Hematopoietic multipotent progenitor cell treated with erythropoietin and hydrocortisone succinate and interleukin-3 and kit ligand, for 15 days (in vitro differentiated cells): ENCODE results near the gene PPP3CA.

ENCODE experiments used
- DNase-seq: peaks from one replicate; pipeline ENCODE4 v3.0.0-alpha.2; 2015; ENCODE audit warnings: low spot score

PPP3CA gene

GRCh38 chr4:101288365-101289145, 58.8 kb downstream of the PPP3CA start:
- DNase-seq, result no peak

GRCh38 chr4:101287324-101287723, 60.0 kb downstream of the PPP3CA start:
- DNase-seq, result no peak

GRCh38 chr4:101286663-101287062, 60.7 kb downstream of the PPP3CA start:
- no peak for DNase-seq

- DNase-seq, result no peak
Observed at GRCh38 chr4:101285985-101286384, 61.3 kb downstream of the PPP3CA start.

- DNase-seq, result no peak
Observed at GRCh38 chr4:101284546-101284945, 62.8 kb downstream of the PPP3CA start.

- no peak for DNase-seq
Observed at GRCh38 chr4:101283434-101283833, 63.9 kb downstream of the PPP3CA start.

GRCh38 chr4:101282076-101282844, 65.1 kb downstream of the PPP3CA start:
- no peak for DNase-seq

GRCh38 chr4:101280866-101281600, 66.3 kb downstream of the PPP3CA start:
- DNase-seq, result no peak

- DNase-seq, result no peak
Observed at GRCh38 chr4:101279377-101279871, 67.9 kb downstream of the PPP3CA start.

GRCh38 chr4:101277671-101278070, 69.7 kb downstream of the PPP3CA start:
- DNase-seq, result no peak

GRCh38 chr4:101276661-101277060, 70.7 kb downstream of the PPP3CA start:
- DNase-seq, result no peak

- no peak for DNase-seq
Observed at GRCh38 chr4:101274888-101275752, 72.2 kb downstream of the PPP3CA start.

GRCh38 chr4:101271516-101271915, 75.8 kb downstream of the PPP3CA start:
- DNase-seq, result no peak

- DNase-seq, result no peak
Observed at GRCh38 chr4:101269682-101270081, 77.6 kb downstream of the PPP3CA start.

GRCh38 chr4:101265816-101266172, 81.5 kb downstream of the PPP3CA start:
- no peak for DNase-seq

- DNase-seq, result no peak
Observed at GRCh38 chr4:101264993-101265815, 82.1 kb downstream of the PPP3CA start.

- no peak for DNase-seq
Observed at GRCh38 chr4:101264512-101264911, 82.8 kb downstream of the PPP3CA start.

- DNase-seq, result no peak
Observed at GRCh38 chr4:101262683-101263082, 84.6 kb downstream of the PPP3CA start.

GRCh38 chr4:101259876-101260275, 87.5 kb downstream of the PPP3CA start:
- no peak for DNase-seq

GRCh38 chr4:101258883-101259282, 88.4 kb downstream of the PPP3CA start:
- no peak for DNase-seq

- DNase-seq, result no peak
Observed at GRCh38 chr4:101256222-101256621, 91.1 kb downstream of the PPP3CA start.
